DMS 273 (cell line): ENCODE results near the gene CDIP1.

ENCODE experiments used
- DNase-seq: peaks from one replicate; lab custom pipeline; 2025; ENCODE audit not compliant: unreplicated experiment; lab: John Stamatoyannopoulos, UW

CDIP1 gene

GRCh38 chr16:4539716-4540284 lies 1.2 kb upstream of the CDIP1 start:
- DNase-seq = no peak

- DNase-seq = peak; percentile 72
Observed at GRCh38 chr16:4537376-4538343, 913 bp downstream of the CDIP1 start.

GRCh38 chr16:4536391-4537106 lies 2.0 kb downstream of the CDIP1 start:
- no peak for DNase-seq

- no peak for DNase-seq
Observed at GRCh38 chr16:4535627-4536108, 2.9 kb downstream of the CDIP1 start.

- no peak for DNase-seq
Observed at GRCh38 chr16:4534151-4534790, 4.3 kb downstream of the CDIP1 start.

- no peak for DNase-seq
Observed at GRCh38 chr16:4533490-4533889, 5.1 kb downstream of the CDIP1 start.

GRCh38 chr16:4532238-4532637 lies 6.3 kb downstream of the CDIP1 start:
- no peak for DNase-seq

- no peak for DNase-seq
Observed at GRCh38 chr16:4531811-4532210, 6.8 kb downstream of the CDIP1 start.

GRCh38 chr16:4529085-4530060 lies 9.2 kb downstream of the CDIP1 start:
- DNase-seq = no peak

GRCh38 chr16:4525634-4526277 lies 12.8 kb downstream of the CDIP1 start:
- DNase-seq = peak; percentile 49

GRCh38 chr16:4525069-4525468 lies 13.5 kb downstream of the CDIP1 start:
- DNase-seq = peak; percentile 65

GRCh38 chr16:4524571-4524970 lies 14.0 kb downstream of the CDIP1 start:
- DNase-seq = no peak

- DNase-seq = peak; percentile 49
Observed at GRCh38 chr16:4523686-4524085, 14.9 kb downstream of the CDIP1 start.

- peak; percentile 98 for DNase-seq
Observed at GRCh38 chr16:4522051-4522581, 16.5 kb downstream of the CDIP1 start.

- DNase-seq = no peak
Observed at GRCh38 chr16:4520913-4521312, 17.7 kb downstream of the CDIP1 start.

- DNase-seq = peak; percentile 39
Observed at GRCh38 chr16:4519274-4520058, 19.1 kb downstream of the CDIP1 start.

GRCh38 chr16:4517812-4518680 lies 20.5 kb downstream of the CDIP1 start:
- peak; percentile 78 for DNase-seq
